HepG2 (cell line): ENCODE data around the gene LDLRAP1. TPM values are rescaled to one million over a fixed set of nuclear protein-coding genes. Genes with fewer than 3 reads are reported as not detected.
"Not testable (repeated sequence)": the region's sequence is repeated elsewhere in the genome, so short reads cannot be mapped to it uniquely, and the experiment has no call there.

Source experiments
- ATAC-seq: fragments of 200-7000 bp; cut with Tn5 transposase; 3 replicates; pipeline ENCODE4 v1.9.1; 2020; ENCODE audit warnings: mild to moderate bottlenecking, moderate library complexity
- BruUV-seq: library from RNA; stranded (reverse); fragments of 400-500 nt; replicated peaks from 2 replicates; lab custom pipeline; 2021; lab: Mats Ljungman, UMichigan
- CTCF ChIA-PET: fragments of 300-600 bp; formaldehyde crosslinking; extraction: SDS; loops from one replicate; lab custom pipeline; 2021; ENCODE audit warnings: low total read pairs, inconsistent platforms, low intra/inter-chr PET ratio; lab: Yijun Ruan, JAX
- POLR2A ChIA-PET: fragments of 350-600 bp; sonication (Branson Sonifier 250); formaldehyde crosslinking; loops from one replicate; lab custom pipeline; 2020; ENCODE audit warnings: antibody characterized with exemption, inconsistent platforms; lab: Yijun Ruan, JAX
- DNase-seq: peaks from one replicate; pipeline ENCODE4 v3.0.0-alpha.2; 2015; ENCODE audit warnings: low spot score
- FAIRE-seq: peaks from 3 replicates; lab custom pipeline; 2011; peaks lifted over from hg19 to GRCh38; lab: Jason Lieb, UNC
- H2AFZ ChIP-seq: one replicate; pipeline ENCODE4 v1.6.1; 2011; ENCODE audit warnings: low read length, inconsistent platforms
- H3K27ac ChIP-seq: fragments of 300-600 bp; 3 replicates; pipeline ENCODE4 v1.8.0; 2011; ENCODE audit warnings: mixed run types, mild to moderate bottlenecking, mixed read lengths, low read length, inconsistent platforms; ENCODE audit not compliant: insufficient read depth; ENCODE audit errors: extremely low read length
- H3K27me3 ChIP-seq, 2 experiments: fragments of 200-600 bp in 1 of 2; 2 replicates in 1 of 2; 3 replicates in 1 of 2; pipeline versions ENCODE4 v1.6.0 to v1.8.0; 2011; ENCODE audit warnings: low read length in 2 of 2, mild to moderate bottlenecking in 2 of 2, moderate library complexity in 2 of 2, inconsistent platforms in 1 of 2; ENCODE audit not compliant: insufficient read depth in 2 of 2, control insufficient read depth in 1 of 2
- H3K36me3 ChIP-seq, 2 experiments: fragments of 200-600 bp in 1 of 2; replicated peaks in 1 of 2; 2 replicates in 1 of 2; 3 replicates in 1 of 2; pipeline versions ENCODE4 v1.5.1 to v1.8.0; 2011; ENCODE audit warnings: low read length in 2 of 2, inconsistent platforms in 1 of 2; ENCODE audit not compliant: insufficient read depth in 2 of 2, control insufficient read depth in 1 of 2
- H3K4me1 ChIP-seq: 2 replicates; pipeline ENCODE4 v1.5.1; 2012; ENCODE audit warnings: low read length, inconsistent platforms; ENCODE audit not compliant: insufficient read depth
- H3K4me2 ChIP-seq: 2 replicates; pipeline ENCODE4 v1.6.0; 2011; ENCODE audit warnings: low read depth, low read length, inconsistent platforms
- H3K4me3 ChIP-seq, 3 experiments: fragments of 200-600 bp in 1 of 3; sonication (generic), shearing (Covaris generic) in 1 of 3; replicated peaks in 1 of 3; 2 replicates each; pipeline ENCODE4 v1.5.1; 2011 to 2016; ENCODE audit warnings: low read length in 3 of 3, inconsistent platforms in 2 of 3, low read depth in 2 of 3, mild to moderate bottlenecking in 2 of 3, control low read depth in 1 of 3, mixed read lengths in 1 of 3; ENCODE audit not compliant: insufficient read depth in 1 of 3
- H3K79me2 ChIP-seq: one replicate; pipeline ENCODE4 v1.6.1; 2011; ENCODE audit warnings: low read length, inconsistent platforms; ENCODE audit not compliant: insufficient read depth
- H3K9ac ChIP-seq: 2 replicates; pipeline ENCODE4 v1.6.0; 2011; ENCODE audit warnings: mild to moderate bottlenecking, low read depth, low read length, inconsistent platforms; ENCODE audit not compliant: insufficient read depth
- H3K9me3 ChIP-seq: 2 replicates; pipeline ENCODE4 v1.5.1; 2012; ENCODE audit warnings: mild to moderate bottlenecking, low read length
- H4K20me1 ChIP-seq: 2 replicates; pipeline ENCODE4 v1.6.0; 2011; ENCODE audit warnings: inconsistent platforms, mild to moderate bottlenecking, low read length, moderate library complexity; ENCODE audit not compliant: insufficient read depth
- HNF4A ChIP-seq: sonication (generic); formaldehyde crosslinking; IDR thresholded peaks from 2 replicates; pipeline ENCODE4 v1.4.0; 2020; ENCODE audit warnings: missing genetic modification reagents
- LCORL ChIP-seq, 2 experiments: fragments of 450-650 bp in 1 of 2; sonication (generic) in 1 of 2; formaldehyde crosslinking in 1 of 2; IDR thresholded peaks; 2 replicates each; pipeline versions ENCODE4 v1.5.0 to v1.6.1; 2017 to 2020; ENCODE audit warnings: antibody characterized with exemption in 1 of 2, missing genetic modification reagents in 1 of 2
- NR2F6 ChIP-seq, 2 experiments: IDR thresholded peaks; 2 replicates each; pipeline ENCODE4 v1.6.1; 2016; ENCODE audit warnings: antibody characterized with exemption in 1 of 2, mild to moderate bottlenecking in 1 of 2
- RXRB ChIP-seq: IDR thresholded peaks from 2 replicates; pipeline ENCODE4 v1.6.1; 2016; ENCODE audit warnings: borderline replicate concordance, missing genetic modification reagents, missing compliant biosample characterization
- ZBTB20 ChIP-seq: sonication (generic); formaldehyde crosslinking; IDR thresholded peaks from 2 replicates; pipeline ENCODE4 v1.8.1; 2023; ENCODE audit warnings: missing genetic modification reagents, low read depth, mild to moderate bottlenecking, borderline replicate concordance
- ZZZ3 ChIP-seq: sonication (generic); formaldehyde crosslinking; IDR thresholded peaks from 2 replicates; pipeline ENCODE4 v1.4.0; 2020; ENCODE audit warnings: missing genetic modification reagents, mild to moderate bottlenecking, borderline replicate concordance
- WGBS: methylation state at CpG from one replicate; pipeline ENCODE4 v1.1.6; 2017; ENCODE audit warnings: low lambda C conversion rate; 5-methylcytosine and 5-hydroxymethylcytosine counted together
- in situ Hi-C: cut with HindIII; loops from 2 replicates; pipeline ENCODE4 v1.10.0; 2017; ENCODE audit warnings: low pct_unique_long_range_greater_than_20kb; ENCODE audit not compliant: extremely low pct_ligation_motif_present
- intact Hi-C: fragments of 100-400 bp; cut with micrococcal nuclease; formaldehyde crosslinking; loops from one replicate; pipeline ENCODE4 v1.10.0; 2022; ENCODE audit not compliant: unreplicated experiment
- polyA plus RNA-seq, 8 experiments: library from polyadenylated mRNA; depleted of rRNA in 3 of 8; stranded (reverse) in 7 of 8; unstranded in 1 of 8; fragments of >200 nt; fragmentation: Illumina TruSeq in 4 of 8; extraction: Trizol in 4 of 8; gene quantifications; 2 replicates each; pipeline versions ENCODE4 v1.2.1 to v1.2.3, GENCODE V29; 2011 to 2016; ENCODE audit warnings: low read depth in 4 of 8, missing spikeins in 1 of 8, mixed read lengths in 1 of 8; ENCODE audit not compliant: insufficient read depth in 1 of 8
- total RNA-seq, 5 experiments: library from RNA; depleted of rRNA; stranded (reverse); fragments of >200 nt; fragmentation: Illumina TruSeq; extraction: Trizol; gene quantifications; 2 replicates each; pipeline ENCODE4 v1.2.3, GENCODE V29; 2016; ENCODE audit warnings: low read depth in 1 of 5
- TF ChIP-seq, protein P1 (sequence below): IDR thresholded peaks from 2 replicates; pipeline ENCODE4 v1.4.0; 2020; ENCODE audit warnings: mild to moderate bottlenecking, missing genetic modification reagents
- TF ChIP-seq, protein P2 (sequence below): sonication (generic); formaldehyde crosslinking; IDR thresholded peaks from 2 replicates; pipeline ENCODE4 v1.4.0; 2020; ENCODE audit warnings: missing genetic modification reagents, borderline replicate concordance

The LDLRAP1 gene
- total and polyA plus RNA-seq, 2 of the 13 experiments (the other 11 are each of a cell fraction or from before 2014, with no cell fraction given): 7.2 to 12.1 TPM

DNA sequence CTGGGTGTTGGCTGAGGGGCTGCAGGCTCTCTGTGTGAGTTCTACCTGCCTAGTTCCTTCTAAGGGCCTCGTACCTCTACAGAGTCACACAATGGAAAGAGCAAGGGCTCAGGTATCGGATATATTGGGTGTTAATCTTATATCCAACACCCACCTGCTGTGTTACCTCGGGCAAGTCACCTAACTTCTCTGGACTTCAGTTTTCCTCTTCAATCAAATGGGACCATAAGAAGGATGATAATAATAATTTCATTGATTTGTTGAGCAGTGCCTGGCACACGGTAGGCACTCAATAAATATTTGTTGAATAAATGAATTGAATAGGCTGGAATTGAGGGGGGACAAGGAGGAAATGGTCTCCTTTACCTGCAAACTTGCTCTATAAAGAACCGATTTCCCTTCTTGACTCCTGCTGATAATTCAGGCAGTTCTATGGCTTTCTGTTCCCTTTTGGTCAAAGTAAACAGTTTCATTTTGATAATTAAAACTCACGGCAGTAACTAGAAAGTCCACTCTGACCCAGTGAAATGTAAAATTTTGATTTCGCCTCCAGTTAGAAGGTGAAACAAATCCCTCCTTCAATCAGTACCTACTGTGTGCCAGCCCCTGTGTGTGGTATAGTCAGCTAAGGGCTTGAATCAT is 56.7 kb downstream of the LDLRAP1 start:
- FAIRE-seq (no peak), DNase-seq (no peak), ATAC-seq (no peak)
- Histone ChIP-seq H3K27ac (no peak overlapping the region), H4K20me1 (no peaks in the 10 kb centered on the region), H3K9ac (no peak overlapping the region), H3K9me3 (peaks cover 7% of the 10 kb centered on the region; the same call in 1 of the 2 replicates), H3K4me2 (no peak overlapping the region), H3K36me3 (no peaks in the 10 kb centered on the region), H3K79me2 (no peaks in the 10 kb centered on the region), H3K4me1 (peaks cover 18% of the 10 kb centered on the region), H3K4me3 (no peak overlapping the region), H2AFZ (no peak overlapping the region), H3K27me3 (peaks cover 0 to 6% of the 10 kb centered on the region in 2 experiments; a peak in 3 of 5 replicates)
- no peak for TF ChIP-seq ZBTB20 (CRISPR knock-in tag)
- no peak for TF ChIP-seq ZZZ3
- CTCF ChIA-PET: no interaction called here
- whole genome bisulfite sequencing: 36% methylated on average over 7 of the region's 7 CpGs
- in situ Hi-C loops: loop anchor here (25.0 kb wide), 1 partner anchor 212 kb away; the partner anchor contains the start of genes MTFR1L and SELENON
- POLR2A ChIA-PET: no interaction called here
- intact Hi-C loops: no loop called here
- BruUV-seq: no TSS peak

DNA sequence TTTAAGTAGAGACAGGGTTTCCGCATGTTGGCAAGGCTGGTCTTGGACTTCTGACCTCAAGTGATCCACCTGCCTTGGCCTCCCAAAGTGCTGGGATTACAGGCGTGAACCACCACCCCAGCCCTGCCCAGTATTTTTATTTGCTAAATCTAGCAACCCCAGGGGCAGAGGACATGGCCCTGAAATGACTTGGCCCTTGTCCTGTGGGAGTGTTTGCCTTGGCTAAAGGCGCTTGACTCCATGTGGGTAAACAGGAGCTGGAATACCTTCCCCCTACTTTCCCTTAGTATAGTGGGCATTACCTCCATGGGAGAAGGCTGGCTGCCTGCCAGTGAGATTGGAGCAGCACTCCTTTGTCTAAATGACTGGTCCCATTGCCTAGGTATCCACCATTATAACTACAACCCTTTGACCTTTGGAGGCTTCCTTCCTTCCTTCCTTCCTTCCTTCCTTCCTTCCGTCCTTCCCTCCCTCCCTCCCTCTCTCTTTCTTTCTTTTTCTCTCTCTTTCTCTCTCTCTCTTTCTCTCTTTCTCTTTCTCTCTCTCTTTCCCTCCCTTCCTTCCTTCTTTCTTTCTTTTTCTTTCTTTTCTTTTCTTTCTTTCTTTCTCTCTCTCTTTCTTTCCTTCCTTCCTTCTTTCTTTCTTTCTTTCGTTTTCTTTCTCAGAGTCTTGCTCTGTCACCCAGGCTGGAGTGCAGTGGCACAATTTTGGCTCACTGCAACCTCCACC is 57.7 kb downstream of the LDLRAP1 start:
- intact Hi-C loops; TF ChIP-seq LCORL (IDR thresholded peaks at IDR 0.05): not testable (repeated sequence)
- TF ChIP-seq, protein P1, sequence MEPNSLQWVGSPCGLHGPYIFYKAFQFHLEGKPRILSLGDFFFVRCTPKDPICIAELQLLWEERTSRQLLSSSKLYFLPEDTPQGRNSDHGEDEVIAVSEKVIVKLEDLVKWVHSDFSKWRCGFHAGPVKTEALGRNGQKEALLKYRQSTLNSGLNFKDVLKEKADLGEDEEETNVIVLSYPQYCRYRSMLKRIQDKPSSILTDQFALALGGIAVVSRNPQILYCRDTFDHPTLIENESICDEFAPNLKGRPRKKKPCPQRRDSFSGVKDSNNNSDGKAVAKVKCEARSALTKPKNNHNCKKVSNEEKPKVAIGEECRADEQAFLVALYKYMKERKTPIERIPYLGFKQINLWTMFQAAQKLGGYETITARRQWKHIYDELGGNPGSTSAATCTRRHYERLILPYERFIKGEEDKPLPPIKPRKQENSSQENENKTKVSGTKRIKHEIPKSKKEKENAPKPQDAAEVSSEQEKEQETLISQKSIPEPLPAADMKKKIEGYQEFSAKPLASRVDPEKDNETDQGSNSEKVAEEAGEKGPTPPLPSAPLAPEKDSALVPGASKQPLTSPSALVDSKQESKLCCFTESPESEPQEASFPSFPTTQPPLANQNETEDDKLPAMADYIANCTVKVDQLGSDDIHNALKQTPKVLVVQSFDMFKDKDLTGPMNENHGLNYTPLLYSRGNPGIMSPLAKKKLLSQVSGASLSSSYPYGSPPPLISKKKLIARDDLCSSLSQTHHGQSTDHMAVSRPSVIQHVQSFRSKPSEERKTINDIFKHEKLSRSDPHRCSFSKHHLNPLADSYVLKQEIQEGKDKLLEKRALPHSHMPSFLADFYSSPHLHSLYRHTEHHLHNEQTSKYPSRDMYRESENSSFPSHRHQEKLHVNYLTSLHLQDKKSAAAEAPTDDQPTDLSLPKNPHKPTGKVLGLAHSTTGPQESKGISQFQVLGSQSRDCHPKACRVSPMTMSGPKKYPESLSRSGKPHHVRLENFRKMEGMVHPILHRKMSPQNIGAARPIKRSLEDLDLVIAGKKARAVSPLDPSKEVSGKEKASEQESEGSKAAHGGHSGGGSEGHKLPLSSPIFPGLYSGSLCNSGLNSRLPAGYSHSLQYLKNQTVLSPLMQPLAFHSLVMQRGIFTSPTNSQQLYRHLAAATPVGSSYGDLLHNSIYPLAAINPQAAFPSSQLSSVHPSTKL: 0 out of 2 replicates have a peak, but pooled peaks have one; percentile 32
- TF ChIP-seq RXRB (CRISPR knock-in tag): peak; percentile 46; the same call in 1 of the 2 replicates
- TF ChIP-seq NR2F6 (IDR thresholded peaks at IDR 0.05): peak; percentile 37; the same call in 1 of the 2 replicates
- peak; percentile 21; the same call in 1 of the 2 replicates for TF ChIP-seq NR2F6 (CRISPR knock-in tag; IDR thresholded peaks at IDR 0.05)
- TF ChIP-seq, protein P2, sequence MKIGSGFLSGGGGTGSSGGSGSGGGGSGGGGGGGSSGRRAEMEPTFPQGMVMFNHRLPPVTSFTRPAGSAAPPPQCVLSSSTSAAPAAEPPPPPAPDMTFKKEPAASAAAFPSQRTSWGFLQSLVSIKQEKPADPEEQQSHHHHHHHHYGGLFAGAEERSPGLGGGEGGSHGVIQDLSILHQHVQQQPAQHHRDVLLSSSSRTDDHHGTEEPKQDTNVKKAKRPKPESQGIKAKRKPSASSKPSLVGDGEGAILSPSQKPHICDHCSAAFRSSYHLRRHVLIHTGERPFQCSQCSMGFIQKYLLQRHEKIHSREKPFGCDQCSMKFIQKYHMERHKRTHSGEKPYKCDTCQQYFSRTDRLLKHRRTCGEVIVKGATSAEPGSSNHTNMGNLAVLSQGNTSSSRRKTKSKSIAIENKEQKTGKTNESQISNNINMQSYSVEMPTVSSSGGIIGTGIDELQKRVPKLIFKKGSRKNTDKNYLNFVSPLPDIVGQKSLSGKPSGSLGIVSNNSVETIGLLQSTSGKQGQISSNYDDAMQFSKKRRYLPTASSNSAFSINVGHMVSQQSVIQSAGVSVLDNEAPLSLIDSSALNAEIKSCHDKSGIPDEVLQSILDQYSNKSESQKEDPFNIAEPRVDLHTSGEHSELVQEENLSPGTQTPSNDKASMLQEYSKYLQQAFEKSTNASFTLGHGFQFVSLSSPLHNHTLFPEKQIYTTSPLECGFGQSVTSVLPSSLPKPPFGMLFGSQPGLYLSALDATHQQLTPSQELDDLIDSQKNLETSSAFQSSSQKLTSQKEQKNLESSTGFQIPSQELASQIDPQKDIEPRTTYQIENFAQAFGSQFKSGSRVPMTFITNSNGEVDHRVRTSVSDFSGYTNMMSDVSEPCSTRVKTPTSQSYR (CRISPR knock-in tag): peak; percentile 38; the same call in 1 of the 2 replicates
- peak; percentile 51; the same call in 1 of the 2 replicates for TF ChIP-seq LCORL (CRISPR knock-in tag; IDR thresholded peaks at IDR 0.05)
- peak; percentile 70 for TF ChIP-seq HNF4A

More for the DNA sequence above, 57.7 kb downstream of the LDLRAP1 start:
- DNase-seq (peak; percentile 62), ATAC-seq (peak; percentile 81)
- H3K9ac ChIP-seq, POLR2A ChIA-PET, H2AFZ ChIP-seq, BruUV-seq, H3K36me3 ChIP-seq, FAIRE-seq, H3K4me3 ChIP-seq, H3K27ac ChIP-seq, H3K79me2 ChIP-seq, H4K20me1 ChIP-seq, CTCF ChIA-PET, H3K27me3 ChIP-seq, H3K9me3 ChIP-seq, H3K4me2 ChIP-seq: not testable (repeated sequence)
- in situ Hi-C loops: loop anchor here (25.0 kb wide), 1 partner anchor 211 kb away; the partner anchor contains the start of genes MTFR1L and SELENON
- H3K4me1 ChIP-seq: peaks cover 18% of the 10 kb centered on the region
- 20% methylated on average over 4 of the region's 5 CpGs for WGBS
